MCF 10A (cell line): ENCODE results near the gene ERO1A. TPM values are rescaled to one million over a fixed set of nuclear protein-coding genes. Genes with fewer than 3 reads are reported as not detected.

Experiments used
- BruUV-seq: library from RNA; stranded (reverse); fragments of 400-500 nt; replicated peaks from 2 replicates; lab custom pipeline; 2021; lab: Mats Ljungman, UMichigan
- CTCF ChIA-PET: fragments of 300-600 bp; sonication (Branson Sonifier 250); formaldehyde crosslinking; extraction: SDS; loops from one replicate; lab custom pipeline; 2021; ENCODE audit warnings: antibody characterized with exemption, inconsistent platforms; lab: Yijun Ruan, JAX
- POLR2A ChIA-PET: fragments of 300-600, 350-650 bp; sonication (Branson Sonifier 250); formaldehyde crosslinking; extraction: SDS; loops from one replicate; lab custom pipeline; 2020; ENCODE audit warnings: antibody characterized with exemption, inconsistent platforms; lab: Yijun Ruan, JAX
- DNase-seq: peaks from one replicate; pipeline ENCODE4 v3.0.0-alpha.2; 2018; ENCODE audit not compliant: unreplicated experiment
- H3K27ac Mint-ChIP-seq: one replicate; pipeline ENCODE4 v1.8.0; 2022; ENCODE audit warnings: mild to moderate bottlenecking, low read depth, mixed read lengths; ENCODE audit not compliant: unreplicated experiment
- H3K27me3 Mint-ChIP-seq: one replicate; pipeline ENCODE4 v1.8.0; 2022; ENCODE audit warnings: mixed read lengths; ENCODE audit not compliant: insufficient read depth, unreplicated experiment
- H3K36me3 Mint-ChIP-seq: one replicate; pipeline ENCODE4 v1.8.0; 2022; ENCODE audit warnings: mild to moderate bottlenecking, moderate library complexity, mixed read lengths; ENCODE audit not compliant: insufficient read depth, unreplicated experiment
- H3K4me1 Mint-ChIP-seq: one replicate; pipeline ENCODE4 v1.8.0; 2022; ENCODE audit warnings: mixed read lengths; ENCODE audit not compliant: insufficient read depth, unreplicated experiment
- H3K4me3 Mint-ChIP-seq: one replicate; pipeline ENCODE4 v1.8.0; 2022; ENCODE audit warnings: mild to moderate bottlenecking, moderate library complexity, mixed read lengths; ENCODE audit not compliant: unreplicated experiment
- H3K9me3 Mint-ChIP-seq: one replicate; pipeline ENCODE4 v1.8.0; 2022; ENCODE audit warnings: mixed read lengths; ENCODE audit not compliant: unreplicated experiment
- intact Hi-C: fragments of 100-400 bp; cut with micrococcal nuclease; formaldehyde crosslinking; loops from 2 replicates; pipeline ENCODE4 v1.14.1; 2022
- total RNA-seq: library from RNA; stranded (reverse); gene quantifications from 2 replicates; pipeline ENCODE4 v1.2.3, GENCODE V29; 2022
- TF ChIP-seq, protein P1 (sequence below): fragments of 200-600 bp; IDR thresholded peaks from one replicate; pipeline ENCODE4 v1.8.0; 2022; ENCODE audit warnings: antibody characterized with exemption, mild to moderate bottlenecking; ENCODE audit not compliant: unreplicated experiment

Gene ERO1A
- total RNA-seq, 1 experiment from 2014 or later, result 52.0 TPM

DNA sequence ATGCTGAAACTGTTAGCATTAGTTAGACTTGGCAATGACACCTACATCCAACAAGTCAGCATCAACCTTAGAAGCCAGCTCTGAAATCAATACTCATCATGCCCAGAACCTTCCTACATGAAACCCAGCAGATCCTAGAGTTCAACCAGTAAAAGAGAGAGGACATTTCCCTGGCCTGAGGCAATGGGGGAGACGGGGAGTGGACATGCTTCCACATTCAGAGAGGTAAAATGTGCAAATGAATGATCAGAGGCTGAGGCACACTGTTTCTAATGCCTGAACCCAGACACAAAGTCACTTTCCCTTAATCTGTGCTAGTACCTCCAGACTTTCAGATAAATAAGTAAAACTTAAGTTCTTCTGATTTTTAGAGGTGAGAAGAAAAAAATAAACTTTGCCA, 34.5 kb downstream of the ERO1A start:
- no peak for DNase-seq
- BruUV-seq, result no TSS peak
- H3K9me3 Mint-ChIP-seq, result no peaks in the 10 kb centered on the region
- intact Hi-C loops, result no loop called here
- ChIA-PET CTCF (interaction anchor here (0.9 kb wide), 1 partner anchor 11 kb away, joined by 3 read pairs; no protein-coding TSS in a partner anchor), POLR2A (interaction anchor here (0.8 to 1.5 kb wide), 2 partner anchors 8 to 109 kb away, joined by 3 read pairs; partner anchors contain the start of gene TXNDC16)
- TF ChIP-seq, protein P1, sequence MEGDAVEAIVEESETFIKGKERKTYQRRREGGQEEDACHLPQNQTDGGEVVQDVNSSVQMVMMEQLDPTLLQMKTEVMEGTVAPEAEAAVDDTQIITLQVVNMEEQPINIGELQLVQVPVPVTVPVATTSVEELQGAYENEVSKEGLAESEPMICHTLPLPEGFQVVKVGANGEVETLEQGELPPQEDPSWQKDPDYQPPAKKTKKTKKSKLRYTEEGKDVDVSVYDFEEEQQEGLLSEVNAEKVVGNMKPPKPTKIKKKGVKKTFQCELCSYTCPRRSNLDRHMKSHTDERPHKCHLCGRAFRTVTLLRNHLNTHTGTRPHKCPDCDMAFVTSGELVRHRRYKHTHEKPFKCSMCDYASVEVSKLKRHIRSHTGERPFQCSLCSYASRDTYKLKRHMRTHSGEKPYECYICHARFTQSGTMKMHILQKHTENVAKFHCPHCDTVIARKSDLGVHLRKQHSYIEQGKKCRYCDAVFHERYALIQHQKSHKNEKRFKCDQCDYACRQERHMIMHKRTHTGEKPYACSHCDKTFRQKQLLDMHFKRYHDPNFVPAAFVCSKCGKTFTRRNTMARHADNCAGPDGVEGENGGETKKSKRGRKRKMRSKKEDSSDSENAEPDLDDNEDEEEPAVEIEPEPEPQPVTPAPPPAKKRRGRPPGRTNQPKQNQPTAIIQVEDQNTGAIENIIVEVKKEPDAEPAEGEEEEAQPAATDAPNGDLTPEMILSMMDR, result no peak
- no peaks in the 10 kb centered on the region for H3K27me3 Mint-ChIP-seq
- no peak overlapping the region for H3K4me3 Mint-ChIP-seq
- peaks cover 59% of the 10 kb centered on the region for H3K36me3 Mint-ChIP-seq
- H3K4me1 Mint-ChIP-seq, result no peaks in the 10 kb centered on the region
- no peak overlapping the region for H3K27ac Mint-ChIP-seq

DNA sequence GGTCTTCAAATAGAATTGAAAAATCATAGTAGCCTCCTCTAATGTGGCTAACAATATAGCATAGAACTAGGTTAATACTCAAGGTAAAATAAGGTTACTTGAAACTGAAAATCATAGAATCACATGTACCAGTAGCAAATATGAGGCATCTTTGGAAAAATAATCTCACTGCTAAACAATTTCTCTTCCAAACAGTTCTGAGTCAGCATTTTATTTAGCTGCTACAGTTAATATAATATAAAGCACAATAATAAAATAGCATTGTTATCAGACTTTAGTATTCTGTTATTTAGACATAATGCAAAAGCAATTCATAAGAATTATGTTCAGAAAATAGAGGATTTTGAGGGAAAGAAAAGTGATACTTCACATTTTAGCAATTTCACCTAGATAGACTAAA, 35.0 kb downstream of the ERO1A start:
- intact Hi-C loops, result no loop called here
- POLR2A ChIA-PET, result interaction anchor here (0.8 to 1.5 kb wide), 2 partner anchors 9 to 108 kb away, joined by 3 read pairs; partner anchors contain the start of gene TXNDC16

DNA sequence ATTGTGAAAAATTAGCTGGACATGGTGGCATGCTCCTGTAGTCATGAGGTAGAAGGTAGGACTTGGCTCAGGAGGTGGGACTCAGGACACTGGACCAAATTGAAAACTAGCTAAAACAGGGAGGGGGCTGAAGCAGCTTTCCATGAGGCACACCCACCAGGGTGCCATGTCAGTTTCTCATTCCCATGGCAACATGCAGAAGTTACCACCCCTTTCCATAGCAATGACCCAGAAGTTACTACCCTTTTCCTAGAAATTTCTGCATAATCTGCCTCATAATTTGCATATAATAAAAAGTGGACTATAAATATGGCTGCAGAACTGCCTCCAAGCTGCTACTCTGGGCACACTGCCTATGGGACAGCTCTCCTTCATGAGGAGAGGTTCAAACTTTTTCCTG, 38.5 kb downstream of the ERO1A start:
- Mint-ChIP-seq H3K27ac (no peak overlapping the region), H3K4me3 (no peak overlapping the region), H3K27me3 (no peaks in the 10 kb centered on the region), H3K36me3 (peaks cover 61% of the 10 kb centered on the region), H3K9me3 (no peaks in the 10 kb centered on the region), H3K4me1 (no peaks in the 10 kb centered on the region)
- POLR2A ChIA-PET, result no interaction called here
- intact Hi-C loops, result no loop called here
- DNase-seq, result no peak
- CTCF ChIA-PET, result interaction anchor here (0.7 to 1.0 kb wide), 2 partner anchors 11 to 117 kb away, joined by 3 to 4 read pairs; no protein-coding TSS in a partner anchor
- TF ChIP-seq, protein P1, result no peak
- no TSS peak for BruUV-seq

More for the DNA sequence above, 35.0 kb downstream of the ERO1A start:
- TF ChIP-seq, protein P1, result no peak
- Mint-ChIP-seq H3K36me3 (peaks cover 59% of the 10 kb centered on the region), H3K27me3 (no peaks in the 10 kb centered on the region), H3K4me1 (no peaks in the 10 kb centered on the region), H3K27ac (no peak overlapping the region), H3K9me3 (no peaks in the 10 kb centered on the region), H3K4me3 (no peak overlapping the region)
- CTCF ChIA-PET, result interaction anchor here (0.9 kb wide), 1 partner anchor 11 kb away, joined by 3 read pairs; no protein-coding TSS in a partner anchor
- no TSS peak for BruUV-seq
- no peak for DNase-seq

DNA sequence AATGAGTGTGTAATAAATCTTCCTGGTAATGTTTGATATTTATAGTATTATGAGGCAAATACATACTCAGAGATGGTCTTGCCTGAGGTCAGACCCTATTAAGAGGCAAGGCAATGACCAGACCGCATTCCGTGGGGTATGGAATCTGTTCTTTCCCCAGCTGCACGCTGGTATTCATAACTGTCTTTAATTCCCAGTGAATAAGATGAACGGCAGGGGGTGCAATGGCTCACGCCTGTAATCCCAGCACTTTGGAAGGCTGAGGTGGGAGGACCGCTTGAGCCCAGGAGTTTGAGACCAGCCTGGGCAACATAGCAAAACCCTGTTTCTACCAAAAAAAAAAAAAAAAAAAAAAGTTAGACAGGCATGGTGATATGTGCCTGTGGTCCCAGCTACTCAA, 44.6 kb downstream of the ERO1A start:
- no TSS peak for BruUV-seq
- no peaks in the 10 kb centered on the region for H3K27me3 Mint-ChIP-seq
- peaks cover 71% of the 10 kb centered on the region for H3K36me3 Mint-ChIP-seq
- no peak overlapping the region for H3K4me3 Mint-ChIP-seq
- POLR2A ChIA-PET, result no interaction called here
- H3K27ac Mint-ChIP-seq, result no peak overlapping the region
- intact Hi-C loops, result no loop called here
- no peaks in the 10 kb centered on the region for H3K9me3 Mint-ChIP-seq
- CTCF ChIA-PET, result no interaction called here
- DNase-seq, result no peak
- H3K4me1 Mint-ChIP-seq, result no peaks in the 10 kb centered on the region
- TF ChIP-seq, protein P1, result no peak
